ENCODE results near the gene ALDH1A2.

ALDH1A2 gene

GRCh38 chr15:57961919-57962318 is 103.6 kb downstream of the ALDH1A2 start:
- H3K36me3 ChIP-seq = no peaks in the 10 kb centered on the region
- no peaks in the 10 kb centered on the region for H3K9me3 ChIP-seq
- TF ChIP-seq, protein P1, sequence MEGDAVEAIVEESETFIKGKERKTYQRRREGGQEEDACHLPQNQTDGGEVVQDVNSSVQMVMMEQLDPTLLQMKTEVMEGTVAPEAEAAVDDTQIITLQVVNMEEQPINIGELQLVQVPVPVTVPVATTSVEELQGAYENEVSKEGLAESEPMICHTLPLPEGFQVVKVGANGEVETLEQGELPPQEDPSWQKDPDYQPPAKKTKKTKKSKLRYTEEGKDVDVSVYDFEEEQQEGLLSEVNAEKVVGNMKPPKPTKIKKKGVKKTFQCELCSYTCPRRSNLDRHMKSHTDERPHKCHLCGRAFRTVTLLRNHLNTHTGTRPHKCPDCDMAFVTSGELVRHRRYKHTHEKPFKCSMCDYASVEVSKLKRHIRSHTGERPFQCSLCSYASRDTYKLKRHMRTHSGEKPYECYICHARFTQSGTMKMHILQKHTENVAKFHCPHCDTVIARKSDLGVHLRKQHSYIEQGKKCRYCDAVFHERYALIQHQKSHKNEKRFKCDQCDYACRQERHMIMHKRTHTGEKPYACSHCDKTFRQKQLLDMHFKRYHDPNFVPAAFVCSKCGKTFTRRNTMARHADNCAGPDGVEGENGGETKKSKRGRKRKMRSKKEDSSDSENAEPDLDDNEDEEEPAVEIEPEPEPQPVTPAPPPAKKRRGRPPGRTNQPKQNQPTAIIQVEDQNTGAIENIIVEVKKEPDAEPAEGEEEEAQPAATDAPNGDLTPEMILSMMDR (IDR thresholded peaks at IDR 0.05) = no peak
- no peak overlapping the region for H3K4me3 ChIP-seq (ENCODE audit: low read depth in 1 of 2, low read length in 1 of 2)
- no peak overlapping the region for H3K27ac ChIP-seq
- peaks cover 42% of the 10 kb centered on the region for H3K27me3 ChIP-seq
- H3K4me1 ChIP-seq (ENCODE audit: control insufficient read depth in 1 of 2, insufficient read depth in 1 of 2, low read depth in 1 of 2, low read length in 1 of 2) = no peaks in the 10 kb centered on the region

- no peak overlapping the region for H3K27ac ChIP-seq
- peaks cover 43% of the 10 kb centered on the region for H3K27me3 ChIP-seq
- H3K9me3 ChIP-seq = no peaks in the 10 kb centered on the region
- no peak overlapping the region for H3K4me3 ChIP-seq (ENCODE audit: low read depth in 1 of 2, low read length in 1 of 2)
- TF ChIP-seq, protein P1 (IDR thresholded peaks at IDR 0.05) = no peak
- H3K4me1 ChIP-seq (ENCODE audit: control insufficient read depth in 1 of 2, insufficient read depth in 1 of 2, low read depth in 1 of 2, low read length in 1 of 2) = no peaks in the 10 kb centered on the region
- H3K36me3 ChIP-seq = no peaks in the 10 kb centered on the region
Measured at GRCh38 chr15:57957113-57957512, 108.4 kb downstream of the ALDH1A2 start.

- peaks cover 44% of the 10 kb centered on the region for H3K27me3 ChIP-seq
- H3K27ac ChIP-seq = no peak overlapping the region
- TF ChIP-seq, protein P1 (IDR thresholded peaks at IDR 0.05) = no peak
- H3K9me3 ChIP-seq = no peaks in the 10 kb centered on the region
- no peaks in the 10 kb centered on the region for H3K36me3 ChIP-seq
- no peaks in the 10 kb centered on the region for H3K4me1 ChIP-seq (ENCODE audit: control insufficient read depth in 1 of 2, insufficient read depth in 1 of 2, low read depth in 1 of 2, low read length in 1 of 2)
- H3K4me3 ChIP-seq (ENCODE audit: low read depth in 1 of 2, low read length in 1 of 2) = no peak overlapping the region
Measured at GRCh38 chr15:57953874-57954273, 111.6 kb downstream of the ALDH1A2 start.

DNA sequence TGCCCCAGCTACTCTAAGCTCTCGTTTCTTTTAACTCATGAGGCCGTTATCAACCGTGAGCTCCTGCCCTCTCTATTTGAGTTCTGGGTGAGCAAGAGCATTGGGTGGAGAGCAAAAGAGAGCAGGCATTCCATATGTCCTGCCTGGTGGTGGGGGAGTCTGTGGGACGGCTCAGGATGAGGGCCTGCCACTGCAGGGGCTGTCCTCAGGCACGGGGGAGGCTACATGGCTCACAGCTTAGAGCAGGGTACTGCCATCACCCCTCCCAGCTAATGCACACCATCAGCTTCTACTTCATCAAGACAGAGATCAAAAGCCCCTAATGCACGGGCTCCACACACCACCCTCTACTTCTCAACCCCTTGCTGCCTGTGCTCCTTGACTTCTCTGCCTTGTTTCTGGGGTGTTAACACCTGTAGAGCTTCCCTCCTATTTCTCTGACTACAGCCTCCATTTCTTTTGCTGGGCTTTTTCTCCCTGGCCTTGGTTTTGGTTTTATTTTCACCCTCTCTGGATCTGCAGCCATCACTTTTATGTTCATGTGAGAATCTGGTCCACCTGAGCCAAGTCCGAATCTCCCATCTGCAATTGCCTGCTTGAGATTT is 114.1 kb downstream of the ALDH1A2 start:
- TF ChIP-seq, protein P1 (IDR thresholded peaks at IDR 0.05) = no peak
- H3K27me3 ChIP-seq = peaks cover 42% of the 10 kb centered on the region
- no peak overlapping the region for H3K4me3 ChIP-seq (ENCODE audit: low read depth in 1 of 2, low read length in 1 of 2)
- H3K27ac ChIP-seq = no peak overlapping the region
- H3K36me3 ChIP-seq = no peaks in the 10 kb centered on the region
- no peaks in the 10 kb centered on the region for H3K4me1 ChIP-seq (ENCODE audit: control insufficient read depth in 1 of 2, insufficient read depth in 1 of 2, low read depth in 1 of 2, low read length in 1 of 2)
- no peaks in the 10 kb centered on the region for H3K9me3 ChIP-seq

- Histone ChIP-seq H3K36me3 (no peaks in the 10 kb centered on the region), H3K27ac (no peak overlapping the region), H3K9me3 (no peaks in the 10 kb centered on the region), H3K4me1 (ENCODE audit: control insufficient read depth in 1 of 2, insufficient read depth in 1 of 2, low read depth in 1 of 2, low read length in 1 of 2) (no peaks in the 10 kb centered on the region), H3K4me3 (ENCODE audit: low read depth in 1 of 2, low read length in 1 of 2) (no peak overlapping the region), H3K27me3 (peaks cover 48% of the 10 kb centered on the region)
- TF ChIP-seq, protein P1 (IDR thresholded peaks at IDR 0.05) = no peak
Measured at GRCh38 chr15:57950381-57950946, 115.0 kb downstream of the ALDH1A2 start.

Data from neutrophil (primary cell).